K562 (cell line): ENCODE data around the gene BROX. TPM values are rescaled to one million over a fixed set of nuclear protein-coding genes. Genes with fewer than 3 reads are reported as not detected.

ENCODE experiments used
- ATAC-seq: fragments of 200-7000 bp; cut with Tn5 transposase; 3 replicates; pipeline ENCODE4 v1.9.1; 2020; ENCODE audit warnings: moderate library complexity
- BruUV-seq: library from RNA; stranded (reverse); fragments of 400-500 nt; replicated peaks from 2 replicates; lab custom pipeline; 2021; lab: Mats Ljungman, UMichigan
- CTCF ChIA-PET: fragments of 300-600 bp; formaldehyde crosslinking; extraction: SDS; loops from one replicate; lab custom pipeline; 2021; ENCODE audit warnings: low intra/inter-chr PET ratio; lab: Yijun Ruan, JAX
- POLR2A ChIA-PET: fragments of 300-600, 350-650 bp; sonication (Branson Sonifier 250); formaldehyde crosslinking; extraction: SDS; loops from one replicate; lab custom pipeline; 2021; ENCODE audit warnings: antibody characterized with exemption, inconsistent platforms; lab: Yijun Ruan, JAX
- DNase-seq, 4 experiments: peaks; one replicate each; pipeline versions ENCODE4 v3.0.0 to v3.0.0-alpha.2; 2011 to 2018; ENCODE audit warnings: low spot score in 3 of 4, mixed read lengths in 3 of 4; ENCODE audit errors: extremely low read depth in 1 of 4
- FAIRE-seq: peaks from 2 replicates; lab custom pipeline; 2011; peaks lifted over from hg19 to GRCh38; lab: Jason Lieb, UNC
- H2AFZ ChIP-seq: 2 replicates; pipeline ENCODE4 v1.6.0; 2011; ENCODE audit warnings: low read depth, low read length, control low read depth, inconsistent platforms
- H3K27ac ChIP-seq: fragments of 200-600 bp; 3 replicates; pipeline ENCODE4 v1.8.0; 2011; ENCODE audit warnings: low read depth, mild to moderate bottlenecking, control low read depth, inconsistent platforms, low read length, moderate library complexity, mixed read lengths; ENCODE audit errors: extremely low read depth
- H3K27me3 ChIP-seq, 2 experiments: fragments of 300-600 bp in 1 of 2; 2 replicates in 1 of 2; 3 replicates in 1 of 2; pipeline versions ENCODE4 v1.6.0 to v1.8.0; 2011; ENCODE audit warnings: inconsistent platforms in 2 of 2, low read length in 2 of 2, mild to moderate bottlenecking in 1 of 2, mixed read lengths in 1 of 2, moderate library complexity in 1 of 2; ENCODE audit not compliant: control insufficient read depth in 2 of 2, insufficient read depth in 2 of 2
- H3K36me3 ChIP-seq: fragments of 300-600 bp; 3 replicates; pipeline ENCODE4 v1.8.0; 2011; ENCODE audit warnings: mild to moderate bottlenecking, low read length, inconsistent platforms; ENCODE audit not compliant: control insufficient read depth, insufficient read depth
- H3K4me1 ChIP-seq, 2 experiments: fragments of 200-600 bp in 1 of 2; replicated peaks in 1 of 2; 2 replicates in 1 of 2; 3 replicates in 1 of 2; pipeline versions ENCODE4 v1.5.1 to v1.8.0; 2011; ENCODE audit warnings: inconsistent platforms in 2 of 2, low read length in 2 of 2, mild to moderate bottlenecking in 1 of 2, mixed read lengths in 1 of 2, moderate library complexity in 1 of 2; ENCODE audit not compliant: control insufficient read depth in 2 of 2, insufficient read depth in 2 of 2
- H3K4me2 ChIP-seq: 2 replicates; pipeline ENCODE4 v1.6.1; 2011; ENCODE audit warnings: low read length, control low read depth, inconsistent platforms, mixed read lengths; ENCODE audit not compliant: insufficient read depth
- H3K4me3 ChIP-seq: fragments of 200-600 bp; sonication (generic), shearing (Covaris generic); 2 replicates; pipeline ENCODE4 v1.5.1; 2016; ENCODE audit warnings: control low read depth, inconsistent platforms
- H3K79me2 ChIP-seq: fragments of 200-600 bp; 3 replicates; pipeline ENCODE4 v1.8.0; 2011; ENCODE audit warnings: low read length, inconsistent platforms; ENCODE audit not compliant: control insufficient read depth, insufficient read depth
- H3K9ac ChIP-seq, 2 experiments: 2 replicates each; pipeline versions ENCODE4 v1.6.0 to v1.6.1; 2011; ENCODE audit warnings: low read depth in 2 of 2, low read length in 2 of 2, control low read depth in 1 of 2, inconsistent platforms in 1 of 2, mild to moderate bottlenecking in 1 of 2, mixed read lengths in 1 of 2; ENCODE audit not compliant: insufficient read depth in 1 of 2
- H3K9me1 ChIP-seq: one replicate; pipeline ENCODE4 v1.6.0; 2011; ENCODE audit warnings: inconsistent platforms, mild to moderate bottlenecking, low read length, moderate library complexity; ENCODE audit not compliant: control insufficient read depth, insufficient read depth
- H3K9me3 ChIP-seq: replicated peaks from 2 replicates; pipeline ENCODE4 v1.5.1; 2011; ENCODE audit warnings: low read depth, low read length, inconsistent platforms; ENCODE audit not compliant: control insufficient read depth, insufficient read depth
- H4K20me1 ChIP-seq: replicated peaks from 2 replicates; pipeline ENCODE4 v1.6.1; 2011; ENCODE audit warnings: low read length, inconsistent platforms, mixed read lengths; ENCODE audit not compliant: control insufficient read depth, insufficient read depth
- CTCF ChIP-seq, 3 experiments: IDR thresholded peaks in 2 of 3; conservative IDR thresholded peaks in 1 of 3; 2 replicates each; pipeline ENCODE4 v1.5.1; 2011 to 2012; ENCODE audit warnings: low read length in 3 of 3, mild to moderate bottlenecking in 3 of 3, control low read depth in 2 of 3, improper control_type of control experiment in 1 of 3, inconsistent platforms in 1 of 3, low read depth in 1 of 3, mixed read lengths in 1 of 3, moderate library complexity in 1 of 3; ENCODE audit not compliant: insufficient read depth in 2 of 3
- ERF ChIP-seq: fragments of 450-650 bp; formaldehyde crosslinking; IDR thresholded peaks from 2 replicates; pipeline ENCODE4 v1.4.0; 2020; ENCODE audit warnings: mild to moderate bottlenecking, mixed read lengths
- EZH2 ChIP-seq: IDR thresholded peaks from 2 replicates; pipeline ENCODE4 v1.6.1; 2012; ENCODE audit warnings: low read depth, mild to moderate bottlenecking, inconsistent platforms, low read length, borderline replicate concordance
- FIP1L1 ChIP-seq: fragments of 200-400 bp; formaldehyde crosslinking; IDR thresholded peaks from 2 replicates; pipeline ENCODE4 v1.6.1; 2018; ENCODE audit warnings: mild to moderate bottlenecking, low read depth, low read length; ENCODE audit not compliant: poor library complexity, severe bottlenecking
- GATAD2A ChIP-seq: fragments of 450-650 bp; IDR thresholded peaks from 2 replicates; pipeline ENCODE4 v1.6.1; 2017
- PCBP1 ChIP-seq: fragments of 200-400 bp; formaldehyde crosslinking; IDR thresholded peaks from 2 replicates; pipeline ENCODE4 v1.6.1; 2018; ENCODE audit warnings: mild to moderate bottlenecking, low read depth, low read length; ENCODE audit not compliant: poor library complexity, severe bottlenecking
- PRMT5 ChIP-seq: sonication (generic); formaldehyde crosslinking; IDR thresholded peaks from 2 replicates; pipeline ENCODE4 v1.5.0; 2020; ENCODE audit warnings: missing genetic modification reagents
- SNAPC5 ChIP-seq: fragments of 250-450 bp; sonication (Bioruptor Pico); IDR thresholded peaks from 2 replicates; pipeline ENCODE4 v1.8.0; 2021; ENCODE audit warnings: moderate library complexity, mild to moderate bottlenecking, inconsistent platforms
- TEAD4 ChIP-seq, 2 experiments: sonication (generic) in 1 of 2; formaldehyde crosslinking in 1 of 2; IDR thresholded peaks; 2 replicates each; pipeline versions ENCODE4 v1.6.1 to v1.8.0; 2012 to 2022; ENCODE audit warnings: borderline replicate concordance in 1 of 2, inconsistent platforms in 1 of 2, low read length in 1 of 2, mild to moderate bottlenecking in 1 of 2, missing genetic modification reagents in 1 of 2
- whole genome bisulfite sequencing: fragments of 100-300 bp; shearing (Covaris generic); methylation state at CpG from one replicate; pipeline ENCODE4 v1.1.6; 2016; ENCODE audit warnings: low coverage, mixed read lengths; ENCODE audit not compliant: insufficient coverage; ENCODE audit errors: missing lambda C conversion rate; 5-methylcytosine and 5-hydroxymethylcytosine counted together
- in situ Hi-C: fragments of 300-500 bp; cut with MboI; formaldehyde crosslinking; loops from 4 replicates; pipeline ENCODE4 v1.15.0; 2018; ENCODE audit warnings: inconsistent platforms, mixed read lengths
- intact Hi-C: fragments of 100-400 bp; cut with micrococcal nuclease; formaldehyde crosslinking; loops from 2 replicates; pipeline ENCODE4 v1.14.2; 2022
- polyA plus RNA-seq, 8 experiments: library from polyadenylated mRNA; depleted of rRNA in 4 of 8; stranded (reverse) in 5 of 8; unstranded in 3 of 8; fragments of >200 nt; fragmentation: Nextera tagmentation in 2 of 8; fragmentation: Illumina TruSeq in 1 of 8; extraction: Ambion mirVana in 2 of 8; extraction: Trizol in 1 of 8; gene quantifications; 2 replicates each; pipeline versions ENCODE4 v1.2.1 to v1.2.3, GENCODE V29; 2011 to 2014; ENCODE audit warnings: inconsistent platforms in 1 of 8, missing spikeins in 1 of 8
- total RNA-seq, 7 experiments: library from RNA; depleted of rRNA in 6 of 7; stranded (reverse); fragments of >200 nt in 6 of 7; fragmentation: Illumina TruSeq in 2 of 7; extraction: Trizol in 2 of 7; gene quantifications; 2 replicates each; pipeline versions ENCODE4 v1.2.1 to v1.2.3, GENCODE V29; 2011 to 2021; ENCODE audit warnings: low replicate concordance in 1 of 7

The BROX gene
- total and polyA plus RNA-seq, 9 of the 15 experiments (the other 6 are each of a cell fraction or from before 2014, with no cell fraction given) = 9.4 to 153 (median 45.1) TPM

GRCh38 chr1:222754366-222755139 lies 42.2 kb downstream of the BROX start:
- POLR2A ChIA-PET = interaction anchor here (1.3 kb wide), 1 partner anchor 15 kb away, joined by 3 read pairs; no protein-coding TSS in a partner anchor
- CTCF ChIA-PET = no interaction called here
- BruUV-seq = no TSS peak
- H3K27ac ChIP-seq = no peak overlapping the region
- in situ Hi-C loops (no loop called here), intact Hi-C loops (no loop called here)
- peaks cover 3 to 4% of the 10 kb centered on the region in 2 experiments; a peak in 4 of 5 replicates for H3K27me3 ChIP-seq
- H3K4me3 ChIP-seq = no peak overlapping the region
- no peak for TF ChIP-seq PCBP1
- TF ChIP-seq ERF (CRISPR knock-in tag) = no peak
- no peak for TF ChIP-seq EZH2
- no peak for TF ChIP-seq FIP1L1
- no peak for TF ChIP-seq CTCF (IDR thresholded peaks at IDR 0.05 in 2 of 3, conservative IDR thresholded peaks at IDR 0.05 in 1 of 3; ENCODE audit: insufficient read depth in 2 of 3, low read depth in 1 of 3, low read length in 3 of 3)
- no peak for TF ChIP-seq GATAD2A
- no peak for TF ChIP-seq TEAD4 (IDR thresholded peaks at IDR 0.05; ENCODE audit: low read length)
- no peak for TF ChIP-seq TEAD4 (CRISPR knock-in tag; IDR thresholded peaks at IDR 0.05; ENCODE audit: borderline replicate concordance)
- TF ChIP-seq SNAPC5 (CRISPR knock-in tag) = no peak
- no peak for TF ChIP-seq PRMT5 (CRISPR knock-in tag)
- H3K9ac ChIP-seq = no peak overlapping the region
- ATAC-seq (peak; percentile 67), FAIRE-seq (no peak), DNase-seq (no peak)
- H3K79me2 ChIP-seq = no peaks in the 10 kb centered on the region
- no peak overlapping the region for H2AFZ ChIP-seq
- H3K4me2 ChIP-seq = no peak overlapping the region
- H3K36me3 ChIP-seq = no peaks in the 10 kb centered on the region
- H3K9me1 ChIP-seq = no peaks in the 10 kb centered on the region
- H4K20me1 ChIP-seq = no peaks in the 10 kb centered on the region
- 1% methylated on average over 10 of the region's 10 CpGs for WGBS
- H3K4me1 ChIP-seq = no peaks in the 10 kb centered on the region
- no peaks in the 10 kb centered on the region for H3K9me3 ChIP-seq
